WTC11 (cell line): ENCODE measurements around the gene DDX55. TPM values are rescaled to one million over a fixed set of nuclear protein-coding genes. Genes with fewer than 3 reads are reported as not detected.

Source experiments
- ATAC-seq: fragments of 200-7000 bp; cut with Tn5 transposase; 2 replicates; pipeline ENCODE4 v1.10.0; 2021; ENCODE audit warnings: mild to moderate bottlenecking, moderate library complexity
- Bru-seq: library from RNA; stranded (reverse); fragments of 400-500 nt; gene quantifications from one replicate; lab custom pipeline; 2021; lab: Mats Ljungman, UMichigan
- CTCF ChIA-PET: fragments of 300-600 bp; sonication (Branson Sonifier 250); formaldehyde crosslinking; loops from one replicate; lab custom pipeline; 2021; ENCODE audit warnings: antibody characterized with exemption; lab: Charles Lee
- POLR2A ChIA-PET: fragments of 350-600 bp; sonication (Branson Sonifier 250); formaldehyde crosslinking; loops from one replicate; lab custom pipeline; 2021; ENCODE audit warnings: antibody characterized with exemption; lab: Charles Lee
- DNase-seq: peaks from one replicate; pipeline ENCODE4 v3.0.0; 2021; ENCODE audit warnings: low spot score
- H3K27ac Mint-ChIP-seq: 2 replicates; pipeline ENCODE4 v1.8.0; 2021; ENCODE audit warnings: mixed read lengths
- H3K27me3 Mint-ChIP-seq: 2 replicates; pipeline ENCODE4 v1.8.0; 2021; ENCODE audit warnings: low read depth, mild to moderate bottlenecking, moderate library complexity, mixed read lengths
- H3K36me3 Mint-ChIP-seq: 2 replicates; pipeline ENCODE4 v1.8.0; 2021; ENCODE audit warnings: mixed read lengths
- H3K4me1 Mint-ChIP-seq: 2 replicates; pipeline ENCODE4 v1.8.0; 2022; ENCODE audit warnings: mixed read lengths
- H3K4me3 Mint-ChIP-seq: 2 replicates; pipeline ENCODE4 v1.8.0; 2021; ENCODE audit warnings: mild to moderate bottlenecking, moderate library complexity, mixed read lengths
- H3K9me3 Mint-ChIP-seq: 2 replicates; pipeline ENCODE4 v1.8.0; 2021; ENCODE audit warnings: mixed read lengths
- ARID4B ChIP-seq: sonication (generic); formaldehyde crosslinking; IDR thresholded peaks from 2 replicates; pipeline ENCODE4 v1.8.0; 2023; ENCODE audit warnings: missing genetic modification reagents, mild to moderate bottlenecking, borderline replicate concordance
- CREB1 ChIP-seq: sonication (generic); formaldehyde crosslinking; IDR thresholded peaks from 2 replicates; pipeline ENCODE4 v1.8.0; 2023; ENCODE audit warnings: mild to moderate bottlenecking, missing genetic modification reagents
- E2F1 ChIP-seq: sonication (generic); formaldehyde crosslinking; IDR thresholded peaks from 2 replicates; pipeline ENCODE4 v1.8.0; 2022; ENCODE audit warnings: mild to moderate bottlenecking, missing genetic modification reagents
- E2F5 ChIP-seq: sonication (generic); formaldehyde crosslinking; IDR thresholded peaks from 2 replicates; pipeline ENCODE4 v1.8.1; 2022; ENCODE audit warnings: mild to moderate bottlenecking, moderate library complexity, missing genetic modification reagents
- GABPB1 ChIP-seq: sonication (generic); formaldehyde crosslinking; IDR thresholded peaks from 2 replicates; pipeline ENCODE4 v1.8.1; 2023; ENCODE audit warnings: mild to moderate bottlenecking, missing genetic modification reagents
- GTF2I ChIP-seq: fragments of 250-450 bp; sonication (Bioruptor Pico); conservative IDR thresholded peaks from 2 replicates; pipeline ENCODE4 v1.4.0; 2021; ENCODE audit warnings: mild to moderate bottlenecking
- HMGXB4 ChIP-seq: sonication (generic); formaldehyde crosslinking; IDR thresholded peaks from 2 replicates; pipeline ENCODE4 v1.8.1; 2023; ENCODE audit warnings: mild to moderate bottlenecking, moderate library complexity, missing genetic modification reagents
- JUN ChIP-seq: sonication (generic); formaldehyde crosslinking; IDR thresholded peaks from 2 replicates; pipeline ENCODE4 v1.8.0; 2023; ENCODE audit warnings: mild to moderate bottlenecking, missing genetic modification reagents
- NFYB ChIP-seq: sonication (generic); formaldehyde crosslinking; conservative IDR thresholded peaks from 2 replicates; pipeline ENCODE4 v1.8.0; 2022; ENCODE audit warnings: low read depth, missing genetic modification reagents
- NR1H2 ChIP-seq: sonication (generic); formaldehyde crosslinking; IDR thresholded peaks from 2 replicates; pipeline ENCODE4 v1.9.0; 2021; ENCODE audit warnings: mild to moderate bottlenecking, moderate library complexity, missing genetic modification reagents
- PREB ChIP-seq: sonication (generic); formaldehyde crosslinking; IDR thresholded peaks from 2 replicates; pipeline ENCODE4 v1.8.1; 2022; ENCODE audit warnings: mild to moderate bottlenecking, missing genetic modification reagents, moderate library complexity, borderline replicate concordance
- PRRX2 ChIP-seq: fragments of 250-450 bp; sonication (Bioruptor Pico); IDR thresholded peaks from 2 replicates; pipeline ENCODE4 v1.8.0; 2021; ENCODE audit warnings: mild to moderate bottlenecking
- SMAD3 ChIP-seq: sonication (generic); formaldehyde crosslinking; IDR thresholded peaks from 2 replicates; pipeline ENCODE4 v1.8.0; 2022; ENCODE audit warnings: missing genetic modification reagents, mild to moderate bottlenecking, borderline replicate concordance
- TCF7 ChIP-seq: sonication (generic); formaldehyde crosslinking; IDR thresholded peaks from 2 replicates; pipeline ENCODE4 v1.8.0; 2022; ENCODE audit warnings: mild to moderate bottlenecking, low read depth, missing genetic modification reagents, moderate library complexity
- USF1 ChIP-seq: sonication (generic); formaldehyde crosslinking; IDR thresholded peaks from 2 replicates; pipeline ENCODE4 v1.8.0; 2022; ENCODE audit warnings: mild to moderate bottlenecking, missing genetic modification reagents
- USF2 ChIP-seq: sonication (generic); formaldehyde crosslinking; IDR thresholded peaks from 2 replicates; pipeline ENCODE4 v1.8.1; 2023; ENCODE audit warnings: mild to moderate bottlenecking, missing genetic modification reagents, moderate library complexity
- ZBTB21 ChIP-seq: sonication (generic); formaldehyde crosslinking; IDR thresholded peaks from 2 replicates; pipeline ENCODE4 v1.8.1; 2023; ENCODE audit warnings: mild to moderate bottlenecking, missing genetic modification reagents, borderline replicate concordance
- ZNF232 ChIP-seq: sonication (generic); formaldehyde crosslinking; IDR thresholded peaks from 2 replicates; pipeline ENCODE4 v1.8.0; 2022; ENCODE audit warnings: mild to moderate bottlenecking, missing genetic modification reagents
- long read RNA-seq, 3 experiments: library from RNA in 1 of 3; library from capped mRNA in 1 of 3; library from polyadenylated mRNA in 1 of 3; unstranded in 2 of 3; stranded (forward) in 1 of 3; transcript quantifications; one replicate each; pipeline ENCODE4 v2.0.0, GENCODE V29; 2021
- total RNA-seq: library from RNA; stranded (reverse); gene quantifications from 3 replicates; pipeline ENCODE4 v1.2.3, GENCODE V29; 2021

DDX55 gene
- total RNA-seq (35.0 to 45.5 TPM (median 44.2 TPM) in 3 replicates), Bru-seq, nascent RNA (percentile 92 among the genes with signal in this experiment)
- long read RNA-seq, experiment 1, transcript DDX55-201 (14 exons, 2,654 nt): major isoform, 145 of 263 reads
- long read RNA-seq, experiment 1, partial matches to known transcripts: 13 of 263 reads
- long read RNA-seq, experiment 1, other reads (novel, unspliced or antisense): 103 of 263 reads
- long read RNA-seq, experiment 2, partial matches to known transcripts: 12 of 29 reads
- long read RNA-seq, experiment 2, other reads (novel, unspliced or antisense): 14 of 29 reads
- long read RNA-seq, experiment 3, transcript DDX55-201 (14 exons, 2,654 nt): major isoform, 5 of 40 reads
- long read RNA-seq, experiment 3, partial matches to known transcripts: 23 of 40 reads
- long read RNA-seq, experiment 3, other reads (novel, unspliced or antisense): 12 of 40 reads

- Mint-ChIP-seq H3K27ac (peak within 1 kb of the TSS; percentile 79), H3K27me3 (no peaks in the 10 kb centered on the region), H3K4me1 (peaks cover 11% of the 10 kb centered on the region), H3K4me3 (peak within 1 kb of the TSS; percentile 83), H3K9me3 (no peaks in the 10 kb centered on the region), H3K36me3 (peaks cover 33% of the 10 kb centered on the region)
- ChIA-PET POLR2A (interaction anchor here (0.5 to 1.4 kb wide), 4 partner anchors 19 to 162 kb away, joined by 3 to 10 read pairs (median 4); partner anchors contain the start of gene ATP6V0A2), CTCF (interaction anchor here (0.6 to 1.5 kb wide), 3 partner anchors 17 to 1148 kb away, joined by 3 to 4 read pairs (median 3); no protein-coding TSS in a partner anchor)
- ATAC-seq: peak; percentile 92
- DNase-seq: peak; percentile 75
- TF ChIP-seq TCF7 (CRISPR knock-in tag) (peak; percentile 55; the same call in 1 of the 2 replicates), PRRX2 (0 out of 2 replicates have a peak, but pooled peaks have one; percentile 46), ZNF232 (CRISPR knock-in tag) (peak; percentile 94), ARID4B (CRISPR knock-in tag) (no peak; the same call in none of the 2 replicates), E2F5 (CRISPR knock-in tag) (peak; percentile 72), CREB1 (CRISPR knock-in tag) (peak; percentile 78), NR1H2 (CRISPR knock-in tag) (no peak), ZBTB21 (CRISPR knock-in tag) (no peak; the same call in 1 of the 2 replicates), JUN (CRISPR knock-in tag) (no peak; the same call in 1 of the 2 replicates), E2F1 (CRISPR knock-in tag) (peak; percentile 88), NFYB (peak; percentile 15; the same call in 1 of the 2 replicates), USF2 (CRISPR knock-in tag) (peak; percentile 85), HMGXB4 (CRISPR knock-in tag) (peak; percentile 85), PREB (CRISPR knock-in tag) (no peak), USF1 (CRISPR knock-in tag) (peak; percentile 89), GTF2I (CRISPR knock-in tag) (0 out of 2 replicates have a peak, but pooled peaks have one; percentile 6), GABPB1 (CRISPR knock-in tag) (peak; percentile 97), SMAD3 (peak; percentile 80; the same call in 1 of the 2 replicates)
These were observed at the start of gene DDX55 for GRCh38 chr12:123601602-123602489. DDX55 (plus strand) TSS chr12:123602099; CDS start chr12:123602149, 50 bp downstream.
